ENCODE data around the gene PLPPR3.

DNA sequence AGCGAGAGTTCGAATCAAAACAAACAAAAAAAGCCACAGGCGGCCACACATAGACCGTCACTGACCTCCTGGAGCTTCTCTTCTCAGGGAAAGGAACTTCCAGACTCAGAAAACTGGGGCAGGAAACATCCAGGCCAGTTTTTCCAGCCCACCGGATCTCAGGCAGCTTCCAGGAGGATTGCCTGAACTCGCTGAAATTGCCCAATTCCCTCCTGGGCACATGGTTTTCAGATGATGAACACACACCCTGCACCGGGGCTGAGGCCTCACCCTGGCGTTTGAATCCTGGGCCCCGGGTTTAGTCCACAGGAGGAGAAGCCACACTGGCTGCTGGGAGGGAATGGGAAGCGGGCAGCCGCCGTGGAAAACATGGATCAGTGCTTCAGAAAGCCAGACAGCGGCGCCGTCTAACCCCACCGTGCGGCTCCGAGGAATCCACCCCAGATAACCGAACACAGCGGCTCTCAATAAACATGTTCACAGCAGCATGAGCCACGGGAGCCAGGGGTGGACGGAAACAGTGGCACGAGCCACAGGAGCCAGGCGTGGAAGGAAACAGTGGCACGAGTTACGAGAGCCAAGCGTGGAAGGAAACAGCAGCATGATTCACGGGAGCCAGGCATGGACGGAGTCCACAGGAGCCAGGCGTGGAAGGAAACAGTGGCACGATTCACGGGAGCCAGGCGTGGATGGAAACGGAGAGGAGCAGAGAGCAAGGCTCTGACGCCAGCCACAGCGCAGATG lies 42.7 kb downstream of the PLPPR3 start:
- TF ChIP-seq HDAC1 (IDR thresholded peaks at IDR 0.05) (no peak), BMI1 (IDR thresholded peaks at IDR 0.05; ENCODE audit: low read length) (no peak), HDAC6 (IDR thresholded peaks at IDR 0.05; ENCODE audit: low read depth, low read length) (no peak), SMAD1 (IDR thresholded peaks at IDR 0.05; ENCODE audit: low read depth, low read length, partially characterized antibody) (no peak), POLR2A (conservative IDR thresholded peaks at IDR 0.05) (no peak), SREBF2 (CRISPR knock-in tag; IDR thresholded peaks at IDR 0.05) (no peak)
- TF ChIP-seq, protein P1, sequence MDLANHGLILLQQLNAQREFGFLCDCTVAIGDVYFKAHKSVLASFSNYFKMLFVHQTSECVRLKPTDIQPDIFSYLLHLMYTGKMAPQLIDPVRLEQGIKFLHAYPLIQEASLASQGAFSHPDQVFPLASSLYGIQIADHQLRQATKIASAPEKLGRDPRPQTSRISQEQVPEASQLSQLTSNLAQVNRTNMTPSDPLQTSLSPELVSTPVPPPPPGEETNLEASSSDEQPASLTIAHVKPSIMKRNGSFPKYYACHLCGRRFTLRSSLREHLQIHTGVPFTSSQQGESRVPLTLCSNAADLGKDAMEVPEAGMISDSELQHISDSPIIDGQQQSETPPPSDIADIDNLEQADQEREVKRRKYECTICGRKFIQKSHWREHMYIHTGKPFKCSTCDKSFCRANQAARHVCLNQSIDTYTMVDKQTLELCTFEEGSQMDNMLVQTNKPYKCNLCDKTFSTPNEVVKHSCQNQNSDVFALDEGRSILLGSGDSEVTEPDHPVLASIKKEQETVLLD (IDR thresholded peaks at IDR 0.05) = no peak
- TF ChIP-seq, protein P2, sequence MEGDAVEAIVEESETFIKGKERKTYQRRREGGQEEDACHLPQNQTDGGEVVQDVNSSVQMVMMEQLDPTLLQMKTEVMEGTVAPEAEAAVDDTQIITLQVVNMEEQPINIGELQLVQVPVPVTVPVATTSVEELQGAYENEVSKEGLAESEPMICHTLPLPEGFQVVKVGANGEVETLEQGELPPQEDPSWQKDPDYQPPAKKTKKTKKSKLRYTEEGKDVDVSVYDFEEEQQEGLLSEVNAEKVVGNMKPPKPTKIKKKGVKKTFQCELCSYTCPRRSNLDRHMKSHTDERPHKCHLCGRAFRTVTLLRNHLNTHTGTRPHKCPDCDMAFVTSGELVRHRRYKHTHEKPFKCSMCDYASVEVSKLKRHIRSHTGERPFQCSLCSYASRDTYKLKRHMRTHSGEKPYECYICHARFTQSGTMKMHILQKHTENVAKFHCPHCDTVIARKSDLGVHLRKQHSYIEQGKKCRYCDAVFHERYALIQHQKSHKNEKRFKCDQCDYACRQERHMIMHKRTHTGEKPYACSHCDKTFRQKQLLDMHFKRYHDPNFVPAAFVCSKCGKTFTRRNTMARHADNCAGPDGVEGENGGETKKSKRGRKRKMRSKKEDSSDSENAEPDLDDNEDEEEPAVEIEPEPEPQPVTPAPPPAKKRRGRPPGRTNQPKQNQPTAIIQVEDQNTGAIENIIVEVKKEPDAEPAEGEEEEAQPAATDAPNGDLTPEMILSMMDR (IDR thresholded peaks at IDR 0.05 in 2 of 3, conservative IDR thresholded peaks at IDR 0.05 in 1 of 3; ENCODE audit: insufficient read depth in 2 of 3, low read depth in 1 of 3, low read length in 3 of 3) = no peak

All from K562 (cell line).